HEK293 (cell line): ENCODE data around the gene TSACC.

ENCODE experiments used
- CTCF ChIA-PET: fragments of 350-600 bp; formaldehyde crosslinking; extraction: SDS; loops from one replicate; lab custom pipeline; 2021; ENCODE audit warnings: antibody characterized with exemption; lab: Yijun Ruan, JAX
- POLR2A ChIA-PET: fragments of 300-600 bp; formaldehyde crosslinking; extraction: SDS; loops from one replicate; lab custom pipeline; 2020; ENCODE audit warnings: antibody characterized with exemption, inconsistent platforms; lab: Yijun Ruan, JAX
- H3K27ac ChIP-seq: fragments of 200-500 bp; sonication (Bioruptor generic); 2 replicates; pipeline ENCODE4 v1.5.1; 2014; ENCODE audit warnings: low read depth, low read length, control low read depth, inconsistent platforms; ENCODE audit errors: extremely low read depth
- H3K36me3 ChIP-seq, 2 experiments: fragments of 200-500 bp in 1 of 2; sonication (Bioruptor generic) in 1 of 2; 1 replicate in 1 of 2; 2 replicates in 1 of 2; pipeline ENCODE4 v1.5.1; 2014 to 2017; ENCODE audit warnings: inconsistent platforms in 2 of 2, low read length in 2 of 2; ENCODE audit not compliant: control insufficient read depth in 2 of 2, insufficient read depth in 1 of 2
- H3K4me1 ChIP-seq: fragments of 200-500 bp; sonication (Bioruptor generic); 2 replicates; pipeline ENCODE4 v1.5.1; 2014; ENCODE audit warnings: mild to moderate bottlenecking, low read length, inconsistent platforms; ENCODE audit not compliant: control insufficient read depth, insufficient read depth
- H3K4me3 ChIP-seq: 2 replicates; pipeline ENCODE4 v1.5.1; 2011; ENCODE audit warnings: low read depth, mild to moderate bottlenecking, control low read depth, low read length, moderate library complexity
- H3K9me3 ChIP-seq: fragments of 200-500 bp; sonication (Bioruptor generic); 2 replicates; pipeline ENCODE4 v1.5.1; 2014; ENCODE audit warnings: low read depth, low read length, inconsistent platforms; ENCODE audit not compliant: control insufficient read depth, insufficient read depth
- FEZF1 ChIP-seq: fragments of 450-650 bp; formaldehyde crosslinking; IDR thresholded peaks from 2 replicates; pipeline ENCODE4 v1.5.1; 2016; ENCODE audit warnings: missing biosample characterization, missing genetic modification characterization
- GLI2 ChIP-seq: fragments of 450-650 bp; formaldehyde crosslinking; IDR thresholded peaks from 2 replicates; pipeline ENCODE4; 2017; ENCODE audit warnings: missing biosample characterization, missing genetic modification characterization, low read depth, borderline replicate concordance
- KLF8 ChIP-seq: fragments of 450-650 bp; formaldehyde crosslinking; IDR thresholded peaks from 2 replicates; pipeline ENCODE4 v1.5.1; 2016; ENCODE audit warnings: missing biosample characterization, missing genetic modification characterization
- PRDM1 ChIP-seq: fragments of 450-650 bp; formaldehyde crosslinking; IDR thresholded peaks from 2 replicates; pipeline ENCODE4; 2016; ENCODE audit warnings: missing biosample characterization, missing genetic modification characterization
- SETDB1 ChIP-seq: IDR thresholded peaks from one replicate; pipeline ENCODE4 v1.6.1; 2017; ENCODE audit warnings: mild to moderate bottlenecking, low read length, moderate library complexity, mixed read lengths; ENCODE audit not compliant: insufficient read length
- ZEB2 ChIP-seq: fragments of 450-650 bp; formaldehyde crosslinking; IDR thresholded peaks from 2 replicates; pipeline ENCODE4 v1.5.1; 2016; ENCODE audit warnings: missing biosample characterization, missing genetic modification characterization
- ZNF121 ChIP-seq: fragments of 450-650 bp; formaldehyde crosslinking; IDR thresholded peaks from 2 replicates; pipeline ENCODE4 v1.5.1; 2016; ENCODE audit warnings: missing biosample characterization, missing genetic modification characterization
- ZNF133 ChIP-seq: fragments of 450-650 bp; formaldehyde crosslinking; IDR thresholded peaks from 2 replicates; pipeline ENCODE4 v1.5.1; 2016; ENCODE audit warnings: missing biosample characterization, missing genetic modification characterization
- ZNF138 ChIP-seq: fragments of 450-650 bp; formaldehyde crosslinking; IDR thresholded peaks from 2 replicates; pipeline ENCODE4 v1.5.1; 2016; ENCODE audit warnings: missing biosample characterization, missing genetic modification characterization, borderline replicate concordance
- ZNF169 ChIP-seq: fragments of 450-650 bp; formaldehyde crosslinking; IDR thresholded peaks from 2 replicates; pipeline ENCODE4 v1.5.1; 2016; ENCODE audit warnings: missing biosample characterization, missing genetic modification characterization
- ZNF19 ChIP-seq: fragments of 450-650 bp; formaldehyde crosslinking; IDR thresholded peaks from 2 replicates; pipeline ENCODE4; 2016; ENCODE audit warnings: missing biosample characterization, missing genetic modification characterization, low read depth
- ZNF366 ChIP-seq: fragments of 450-650 bp; formaldehyde crosslinking; conservative IDR thresholded peaks from 2 replicates; pipeline ENCODE4 v1.5.1; 2016; ENCODE audit warnings: missing biosample characterization, missing genetic modification characterization
- ZNF37A ChIP-seq: fragments of 450-650 bp; IDR thresholded peaks from 2 replicates; pipeline ENCODE4 v1.5.1; 2018; ENCODE audit warnings: missing biosample characterization, missing genetic modification characterization
- ZNF404 ChIP-seq: fragments of 450-650 bp; formaldehyde crosslinking; IDR thresholded peaks from 2 replicates; pipeline ENCODE4 v1.5.1; 2017; ENCODE audit warnings: missing biosample characterization, missing genetic modification characterization
- ZNF416 ChIP-seq: fragments of 450-650 bp; formaldehyde crosslinking; IDR thresholded peaks from 2 replicates; pipeline ENCODE4 v1.5.1; 2016; ENCODE audit warnings: missing biosample characterization, missing genetic modification characterization
- ZNF571 ChIP-seq: fragments of 450-650 bp; formaldehyde crosslinking; IDR thresholded peaks from 2 replicates; pipeline ENCODE4 v1.5.0; 2017; ENCODE audit warnings: missing biosample characterization, missing genetic modification characterization
- ZNF629 ChIP-seq: fragments of 450-650 bp; formaldehyde crosslinking; IDR thresholded peaks from 2 replicates; pipeline ENCODE4 v1.5.1; 2017; ENCODE audit warnings: missing biosample characterization, missing genetic modification characterization
- ZNF660 ChIP-seq: fragments of 450-650 bp; IDR thresholded peaks from 2 replicates; pipeline ENCODE4 v1.5.1; 2018; ENCODE audit warnings: missing biosample characterization, mild to moderate bottlenecking, missing genetic modification characterization
- ZNF664 ChIP-seq: fragments of 450-650 bp; formaldehyde crosslinking; IDR thresholded peaks from 2 replicates; pipeline ENCODE4 v1.5.1; 2016; ENCODE audit warnings: missing biosample characterization, missing genetic modification characterization
- ZNF776 ChIP-seq: fragments of 450-650 bp; formaldehyde crosslinking; IDR thresholded peaks from 2 replicates; pipeline ENCODE4 v1.5.0; 2017; ENCODE audit warnings: missing biosample characterization, missing genetic modification characterization, borderline replicate concordance
- TF ChIP-seq, protein P1 (sequence below): fragments of 450-650 bp; formaldehyde crosslinking; IDR thresholded peaks from 2 replicates; pipeline ENCODE4 v1.5.1; 2016; ENCODE audit warnings: missing biosample characterization, missing genetic modification characterization, borderline replicate concordance
- TF ChIP-seq, protein P2 (sequence below): fragments of 450-650 bp; formaldehyde crosslinking; IDR thresholded peaks from 2 replicates; pipeline ENCODE4 v1.5.1; 2017; ENCODE audit warnings: missing biosample characterization, missing genetic modification characterization

Gene TSACC

GRCh38 chr1:156360534-156360933, 22.2 kb downstream of the TSACC start:
- no peaks in the 10 kb centered on the region for H3K4me1 ChIP-seq
- ChIA-PET CTCF (interaction anchor here (0.7 to 4.7 kb wide), 9 partner anchors 11 to 103 kb away, joined by 3 to 36 read pairs (median 18); partner anchors contain the start of gene RHBG), POLR2A (no interaction called here)
- TF ChIP-seq ZNF776, result no peak
- TF ChIP-seq ZNF19 (tag by site-specific recombination), result no peak
- no peak for TF ChIP-seq ZNF121 (tag by site-specific recombination)
- no peak for TF ChIP-seq PRDM1 (tag by site-specific recombination)
- TF ChIP-seq KLF8 (tag by site-specific recombination), result no peak
- no peak for TF ChIP-seq ZNF133 (tag by site-specific recombination)
- TF ChIP-seq ZNF404 (tag by site-specific recombination), result no peak
- no peak for TF ChIP-seq ZNF660 (tag by site-specific recombination)
- no peak for TF ChIP-seq ZNF416 (tag by site-specific recombination)
- TF ChIP-seq ZEB2 (tag by site-specific recombination), result no peak
- H3K9me3 ChIP-seq, result no peaks in the 10 kb centered on the region
- H3K27ac ChIP-seq, result no peak overlapping the region
- no peaks in the 10 kb centered on the region for H3K36me3 ChIP-seq
- no peak overlapping the region for H3K4me3 ChIP-seq

- H3K36me3 ChIP-seq, result no peaks in the 10 kb centered on the region
- ChIA-PET CTCF (interaction anchor here (0.8 kb wide), 1 partner anchor 29 kb away, joined by 4 read pairs; no protein-coding TSS in a partner anchor), POLR2A (interaction anchor here (0.5 kb wide), 1 partner anchor 56 kb away, joined by 3 read pairs; no protein-coding TSS in a partner anchor)
- no peak overlapping the region for H3K4me3 ChIP-seq
- no peak overlapping the region for H3K27ac ChIP-seq
- H3K9me3 ChIP-seq, result no peaks in the 10 kb centered on the region
- TF ChIP-seq, protein P1, sequence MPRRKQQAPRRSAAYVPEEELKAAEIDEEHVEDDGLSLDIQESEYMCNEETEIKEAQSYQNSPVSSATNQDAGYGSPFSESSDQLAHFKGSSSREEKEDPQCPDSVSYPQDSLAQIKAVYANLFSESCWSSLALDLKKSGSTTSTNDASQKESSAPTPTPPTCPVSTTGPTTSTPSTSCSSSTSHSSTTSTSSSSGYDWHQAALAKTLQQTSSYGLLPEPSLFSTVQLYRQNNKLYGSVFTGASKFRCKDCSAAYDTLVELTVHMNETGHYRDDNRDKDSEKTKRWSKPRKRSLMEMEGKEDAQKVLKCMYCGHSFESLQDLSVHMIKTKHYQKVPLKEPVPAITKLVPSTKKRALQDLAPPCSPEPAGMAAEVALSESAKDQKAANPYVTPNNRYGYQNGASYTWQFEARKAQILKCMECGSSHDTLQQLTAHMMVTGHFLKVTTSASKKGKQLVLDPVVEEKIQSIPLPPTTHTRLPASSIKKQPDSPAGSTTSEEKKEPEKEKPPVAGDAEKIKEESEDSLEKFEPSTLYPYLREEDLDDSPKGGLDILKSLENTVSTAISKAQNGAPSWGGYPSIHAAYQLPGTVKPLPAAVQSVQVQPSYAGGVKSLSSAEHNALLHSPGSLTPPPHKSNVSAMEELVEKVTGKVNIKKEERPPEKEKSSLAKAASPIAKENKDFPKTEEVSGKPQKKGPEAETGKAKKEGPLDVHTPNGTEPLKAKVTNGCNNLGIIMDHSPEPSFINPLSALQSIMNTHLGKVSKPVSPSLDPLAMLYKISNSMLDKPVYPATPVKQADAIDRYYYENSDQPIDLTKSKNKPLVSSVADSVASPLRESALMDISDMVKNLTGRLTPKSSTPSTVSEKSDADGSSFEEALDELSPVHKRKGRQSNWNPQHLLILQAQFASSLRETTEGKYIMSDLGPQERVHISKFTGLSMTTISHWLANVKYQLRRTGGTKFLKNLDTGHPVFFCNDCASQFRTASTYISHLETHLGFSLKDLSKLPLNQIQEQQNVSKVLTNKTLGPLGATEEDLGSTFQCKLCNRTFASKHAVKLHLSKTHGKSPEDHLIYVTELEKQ (tag by site-specific recombination), result no peak
- no peak for TF ChIP-seq ZNF366 (tag by site-specific recombination)
- TF ChIP-seq SETDB1, result no peak
- TF ChIP-seq ZNF37A (tag by site-specific recombination), result no peak
- no peak for TF ChIP-seq ZNF571 (tag by site-specific recombination)
- TF ChIP-seq FEZF1 (tag by site-specific recombination), result no peak
- TF ChIP-seq GLI2, result no peak
- no peak for TF ChIP-seq ZNF629 (tag by site-specific recombination)
- no peak for TF ChIP-seq ZNF138 (tag by site-specific recombination)
- TF ChIP-seq, protein P2, sequence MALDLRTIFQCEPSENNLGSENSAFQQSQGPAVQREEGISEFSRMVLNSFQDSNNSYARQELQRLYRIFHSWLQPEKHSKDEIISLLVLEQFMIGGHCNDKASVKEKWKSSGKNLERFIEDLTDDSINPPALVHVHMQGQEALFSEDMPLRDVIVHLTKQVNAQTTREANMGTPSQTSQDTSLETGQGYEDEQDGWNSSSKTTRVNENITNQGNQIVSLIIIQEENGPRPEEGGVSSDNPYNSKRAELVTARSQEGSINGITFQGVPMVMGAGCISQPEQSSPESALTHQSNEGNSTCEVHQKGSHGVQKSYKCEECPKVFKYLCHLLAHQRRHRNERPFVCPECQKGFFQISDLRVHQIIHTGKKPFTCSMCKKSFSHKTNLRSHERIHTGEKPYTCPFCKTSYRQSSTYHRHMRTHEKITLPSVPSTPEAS, result no peak
- no peak for TF ChIP-seq ZNF169 (tag by site-specific recombination)
- no peak for TF ChIP-seq ZNF664 (tag by site-specific recombination)
- H3K4me1 ChIP-seq, result no peaks in the 10 kb centered on the region
Measured at GRCh38 chr1:156365754-156366153, 27.4 kb downstream of the TSACC start.
